PFSK-1 (cell line): ENCODE results near the gene SORL1.

Source experiments
- SIN3A ChIP-seq: IDR thresholded peaks from 2 replicates; pipeline ENCODE4 v1.6.1; 2012; ENCODE audit warnings: mild to moderate bottlenecking, low read length, moderate library complexity, borderline replicate concordance; ENCODE audit not compliant: insufficient read depth
- TAF1 ChIP-seq: IDR thresholded peaks from 2 replicates; pipeline ENCODE4 v1.6.1; 2012; ENCODE audit warnings: low read length, control low read depth, borderline replicate concordance; ENCODE audit not compliant: insufficient read depth
- TF ChIP-seq, protein P1 (sequence below), 2 experiments: IDR thresholded peaks; 2 replicates each; pipeline versions ENCODE4 v1.6.1 to v1.8.0; 2011 to 2012; ENCODE audit warnings: low read depth in 2 of 2, low read length in 2 of 2, control low read depth in 1 of 2, inconsistent platforms in 1 of 2, mild to moderate bottlenecking in 1 of 2, moderate library complexity in 1 of 2; ENCODE audit not compliant: insufficient read depth in 1 of 2

GRCh38 chr11:121451178-121451985, 732 bp upstream of the SORL1 start:
- TF ChIP-seq SIN3A (no peak), TAF1 (no peak)
- TF ChIP-seq, protein P1, sequence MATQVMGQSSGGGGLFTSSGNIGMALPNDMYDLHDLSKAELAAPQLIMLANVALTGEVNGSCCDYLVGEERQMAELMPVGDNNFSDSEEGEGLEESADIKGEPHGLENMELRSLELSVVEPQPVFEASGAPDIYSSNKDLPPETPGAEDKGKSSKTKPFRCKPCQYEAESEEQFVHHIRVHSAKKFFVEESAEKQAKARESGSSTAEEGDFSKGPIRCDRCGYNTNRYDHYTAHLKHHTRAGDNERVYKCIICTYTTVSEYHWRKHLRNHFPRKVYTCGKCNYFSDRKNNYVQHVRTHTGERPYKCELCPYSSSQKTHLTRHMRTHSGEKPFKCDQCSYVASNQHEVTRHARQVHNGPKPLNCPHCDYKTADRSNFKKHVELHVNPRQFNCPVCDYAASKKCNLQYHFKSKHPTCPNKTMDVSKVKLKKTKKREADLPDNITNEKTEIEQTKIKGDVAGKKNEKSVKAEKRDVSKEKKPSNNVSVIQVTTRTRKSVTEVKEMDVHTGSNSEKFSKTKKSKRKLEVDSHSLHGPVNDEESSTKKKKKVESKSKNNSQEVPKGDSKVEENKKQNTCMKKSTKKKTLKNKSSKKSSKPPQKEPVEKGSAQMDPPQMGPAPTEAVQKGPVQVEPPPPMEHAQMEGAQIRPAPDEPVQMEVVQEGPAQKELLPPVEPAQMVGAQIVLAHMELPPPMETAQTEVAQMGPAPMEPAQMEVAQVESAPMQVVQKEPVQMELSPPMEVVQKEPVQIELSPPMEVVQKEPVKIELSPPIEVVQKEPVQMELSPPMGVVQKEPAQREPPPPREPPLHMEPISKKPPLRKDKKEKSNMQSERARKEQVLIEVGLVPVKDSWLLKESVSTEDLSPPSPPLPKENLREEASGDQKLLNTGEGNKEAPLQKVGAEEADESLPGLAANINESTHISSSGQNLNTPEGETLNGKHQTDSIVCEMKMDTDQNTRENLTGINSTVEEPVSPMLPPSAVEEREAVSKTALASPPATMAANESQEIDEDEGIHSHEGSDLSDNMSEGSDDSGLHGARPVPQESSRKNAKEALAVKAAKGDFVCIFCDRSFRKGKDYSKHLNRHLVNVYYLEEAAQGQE (IDR thresholded peaks at IDR 0.05; ENCODE audit: insufficient read depth in 1 of 2, low read depth in 2 of 2, low read length in 2 of 2), result no peak
